ENCODE data around the gene CCL7.

Gene CCL7

DNA sequence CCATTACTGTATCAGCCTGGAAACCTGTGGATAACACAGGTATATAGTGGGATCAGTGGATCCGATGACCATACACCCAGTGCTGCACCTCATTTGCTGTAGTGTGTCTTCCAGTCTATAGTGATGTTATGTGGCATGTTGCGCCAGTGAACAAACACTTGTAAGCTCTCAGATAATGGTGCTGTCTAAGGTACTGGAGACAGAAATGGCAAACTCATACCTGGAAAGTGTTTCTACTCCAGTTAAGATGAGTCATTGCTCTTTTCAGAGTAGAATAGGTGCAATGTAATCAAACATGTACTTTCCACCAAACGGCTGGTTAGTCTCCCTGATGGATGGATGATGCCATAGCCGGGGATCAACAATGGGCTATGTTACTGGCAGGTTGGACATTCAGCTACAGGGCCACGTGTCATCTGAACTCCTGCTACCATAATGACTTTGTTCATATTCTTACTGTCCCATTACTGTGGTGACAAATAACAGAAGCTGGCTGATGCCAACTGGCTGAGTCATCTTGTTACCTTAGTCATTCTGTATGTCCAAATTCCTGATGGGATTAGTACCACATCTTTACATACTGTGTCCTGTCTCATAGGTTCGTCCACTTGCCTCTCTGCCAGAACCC lies 21.8 kb downstream of the CCL7 start:
- DNase-seq: no peak

DNA sequence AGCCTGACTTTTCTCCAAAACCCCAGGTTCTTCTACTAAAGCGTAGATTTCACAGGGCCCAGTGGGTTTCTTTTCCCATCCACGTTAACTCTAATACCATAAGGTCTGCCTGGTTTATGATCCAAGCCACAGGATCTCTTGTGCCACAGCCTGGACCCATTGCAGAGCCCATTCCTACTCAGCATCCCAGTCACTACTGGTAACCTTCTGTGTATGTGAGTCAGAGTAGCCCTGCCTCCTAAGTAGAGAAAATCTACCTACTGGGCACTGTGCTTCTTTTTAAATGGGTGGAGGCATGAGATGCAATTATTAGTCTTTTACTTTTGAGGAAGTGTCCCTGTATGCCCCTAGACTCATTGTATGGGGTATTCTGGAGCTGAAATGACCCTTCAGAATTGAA lies 29.0 kb downstream of the CCL7 start:
- no peak for DNase-seq

DNA sequence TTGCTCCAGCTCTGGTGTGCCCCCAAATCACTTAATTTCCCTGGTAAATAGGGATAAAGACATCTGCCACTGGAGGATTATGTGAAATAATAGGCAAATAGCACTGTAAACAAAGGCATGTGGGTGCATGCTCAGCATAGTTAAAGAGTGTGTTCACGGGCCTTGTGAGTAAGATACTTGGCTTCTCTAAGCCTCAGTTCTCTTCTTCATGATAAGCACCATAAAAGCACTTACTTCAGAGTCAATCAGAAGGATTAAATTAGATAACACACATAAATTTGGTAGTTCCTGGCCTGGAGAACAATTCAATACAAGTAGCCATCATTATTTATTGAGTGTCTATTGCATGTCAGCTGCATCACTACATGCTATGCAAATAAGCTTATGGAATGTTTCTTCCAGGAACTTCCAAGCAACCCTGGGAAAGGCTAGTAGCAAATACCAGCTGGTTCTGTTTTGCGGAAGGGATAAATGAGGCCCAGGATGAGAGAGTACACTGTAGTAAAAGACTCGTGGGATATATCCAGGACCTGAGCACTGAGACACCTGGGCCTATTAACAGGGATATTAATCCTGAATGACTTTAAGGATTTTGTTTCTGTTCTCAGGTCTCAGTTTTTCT lies 30.0 kb downstream of the CCL7 start:
- DNase-seq: no peak

- DNase-seq: no peak
These were observed 30.8 kb downstream of the CCL7 start for GRCh38 chr17:34300652-34301370.

- no peak for DNase-seq
These were observed 32.0 kb downstream of the CCL7 start for GRCh38 chr17:34301986-34302385.

GRCh38 chr17:34302636-34303035 lies 32.6 kb downstream of the CCL7 start:
- DNase-seq: no peak

DNA sequence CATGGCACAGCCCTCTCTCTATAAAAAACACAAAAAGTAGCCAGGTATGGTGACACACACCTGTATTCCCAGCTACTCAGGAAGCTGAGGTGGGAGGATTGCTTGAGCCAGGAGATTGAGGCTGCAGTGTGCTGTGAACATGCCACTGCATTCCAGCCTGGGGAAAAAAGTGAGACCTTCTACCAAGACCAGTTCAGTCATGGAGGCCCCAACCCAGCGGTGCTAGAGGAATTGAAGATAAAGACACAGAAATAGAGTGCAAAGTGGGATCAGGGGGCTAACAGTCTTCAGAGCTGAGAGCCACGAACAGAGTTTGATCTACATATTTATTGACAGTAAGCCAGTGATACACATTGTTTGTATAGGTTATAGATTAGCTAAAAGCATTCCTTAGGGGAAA lies 33.6 kb downstream of the CCL7 start:
- DNase-seq: no peak

GRCh38 chr17:34305061-34305460 lies 35.0 kb downstream of the CCL7 start:
- no peak for DNase-seq

- no peak for DNase-seq
These were observed 35.6 kb downstream of the CCL7 start for GRCh38 chr17:34305606-34306005.

DNA sequence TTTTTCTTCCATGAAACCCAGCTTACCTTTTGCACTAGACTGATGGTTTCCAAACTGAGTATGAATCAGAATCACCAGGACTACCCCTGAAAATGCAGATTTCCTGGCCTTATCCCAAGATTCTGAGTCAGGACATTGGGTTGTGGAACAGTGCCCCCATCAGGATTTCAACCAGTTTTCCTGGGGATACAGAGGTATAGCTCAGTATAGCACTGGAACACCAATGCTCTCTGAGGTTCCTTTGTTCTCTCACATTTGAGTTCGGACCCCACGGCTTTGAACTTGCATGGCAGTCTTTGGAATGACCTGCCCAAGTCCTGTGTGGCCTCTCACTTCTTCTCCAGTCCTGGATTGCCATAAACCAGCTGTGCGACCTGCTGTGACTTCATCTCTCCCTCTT lies 36.4 kb downstream of the CCL7 start:
- no peak for DNase-seq

- peak; percentile 6 to 45 for DNase-seq
These were observed 37.1 kb downstream of the CCL7 start for GRCh38 chr17:34307110-34307509.

DNA sequence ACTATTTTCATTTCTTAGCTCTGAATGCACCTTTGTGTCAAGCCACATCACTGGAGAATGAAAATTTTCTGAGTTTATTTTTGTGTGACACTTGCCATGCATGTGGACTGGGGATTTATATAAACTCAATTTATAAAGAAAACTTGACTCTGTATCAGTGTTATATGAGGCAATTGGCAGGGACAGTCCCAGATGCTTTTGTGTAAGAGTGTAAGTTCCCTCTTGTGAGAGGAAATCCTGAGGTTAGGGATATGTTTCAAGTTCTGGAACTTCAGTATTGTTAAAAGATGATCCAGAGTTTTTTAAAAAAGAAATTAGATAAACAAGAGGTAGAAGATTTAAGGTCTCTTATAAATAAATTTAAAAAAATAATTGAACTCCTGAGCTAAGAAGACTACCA lies 38.4 kb downstream of the CCL7 start:
- DNase-seq: no peak

DNA sequence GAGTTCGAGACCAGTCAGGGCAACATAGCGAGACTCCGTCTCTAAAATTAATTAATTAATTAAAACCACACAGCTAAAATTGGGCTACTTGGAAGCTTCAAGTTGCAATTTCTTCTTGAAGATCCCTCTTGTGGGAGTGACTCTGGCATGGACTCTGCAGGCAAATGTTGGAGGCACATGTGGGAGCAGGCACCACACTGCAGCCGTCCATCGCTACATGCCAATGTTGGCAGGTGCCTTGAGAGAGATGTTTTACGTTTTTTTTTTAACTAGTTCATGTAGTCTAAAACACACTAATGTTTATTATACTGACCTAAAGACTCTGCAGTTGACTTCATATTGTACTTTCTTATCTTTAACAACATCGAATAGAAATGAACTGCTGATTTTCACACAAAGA lies 41.3 kb downstream of the CCL7 start:
- no peak for DNase-seq

- DNase-seq: no peak
These were observed 42.1 kb downstream of the CCL7 start for GRCh38 chr17:34312080-34312479.

DNA sequence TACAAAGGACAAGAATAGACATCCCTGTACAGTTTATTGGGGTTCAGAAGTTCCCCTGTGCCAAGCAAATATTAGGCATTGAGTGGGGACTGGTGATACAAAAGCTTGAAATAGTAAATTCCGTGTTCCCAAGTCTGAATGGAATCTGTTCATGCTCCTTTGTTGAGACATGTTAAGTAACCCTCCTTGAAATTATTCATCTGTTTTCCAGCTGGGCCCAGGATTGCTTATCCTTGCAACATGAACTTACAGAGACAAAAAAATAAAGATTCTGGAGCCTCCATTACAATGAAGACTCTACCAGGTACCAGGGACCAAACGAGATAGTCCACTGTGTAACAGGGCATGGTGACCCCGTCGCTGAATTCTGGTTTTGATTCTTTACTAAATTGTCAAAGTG lies 43.1 kb downstream of the CCL7 start:
- DNase-seq: no peak

DNA sequence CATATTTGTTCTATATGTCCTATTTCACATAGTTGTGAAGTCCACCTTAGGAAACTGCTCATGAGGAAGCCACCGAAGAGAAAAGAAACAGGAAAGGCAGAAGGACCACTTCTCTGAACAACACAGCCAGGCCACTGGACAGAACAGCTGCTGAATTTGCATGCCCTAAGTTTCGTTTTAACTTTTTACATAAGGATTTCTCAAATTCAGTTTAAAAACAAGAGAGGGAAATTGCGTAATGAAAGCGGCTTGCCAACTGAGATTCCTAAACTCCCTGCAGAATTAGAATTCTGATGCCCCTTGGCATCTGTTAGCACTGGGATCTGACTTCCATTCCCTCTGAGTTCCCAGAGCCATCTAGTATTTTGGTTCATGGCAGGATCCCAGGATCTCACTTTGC lies 44.3 kb downstream of the CCL7 start:
- peak; percentile 4 to 40 for DNase-seq

GRCh38 chr17:34318474-34318873 lies 48.5 kb downstream of the CCL7 start:
- peak in 1 of 2 donors; percentile 19 for DNase-seq

DNA sequence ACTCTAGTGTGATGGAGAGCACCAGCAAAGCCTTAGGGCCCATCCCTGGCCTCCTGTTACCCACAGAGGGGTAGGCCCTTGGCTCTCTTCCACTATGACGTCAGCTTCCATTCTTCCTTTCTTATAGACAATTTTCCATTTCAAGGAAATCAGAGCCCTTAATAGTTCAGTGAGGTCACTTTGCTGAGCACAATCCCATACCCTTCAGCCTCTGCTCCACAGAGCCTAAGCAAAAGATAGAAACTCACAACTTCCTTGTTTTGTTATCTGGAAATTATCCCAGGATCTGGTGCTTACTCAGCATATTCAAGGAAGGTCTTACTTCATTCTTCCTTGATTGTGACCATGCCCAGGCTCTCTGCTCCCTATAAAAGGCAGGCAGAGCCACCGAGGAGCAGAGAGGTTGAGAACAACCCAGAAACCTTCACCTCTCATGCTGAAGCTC lies 49.0 kb downstream of the CCL7 start, which contains the start of gene CCL8:
TSS of gene CCL8 (plus strand) at position 397 of the 445 bp plus-strand sequence. CDS start 67 bp downstream, outside the sequence.
- peak in 1 of 2 donors; percentile 13 for DNase-seq
